ENCODE data around the gene MYO7B.

Gene MYO7B

GRCh38 chr2:127596311-127597045 is 61.0 kb downstream of the MYO7B start:
- H3K9me3 ChIP-seq: no peaks in the 10 kb centered on the region
- no peaks in the 10 kb centered on the region for H3K36me3 ChIP-seq (replicated peaks)
- H3K4me1 ChIP-seq: no peaks in the 10 kb centered on the region
- no peak overlapping the region for H3K4me3 ChIP-seq
- in situ Hi-C loops (cut with MboI; ENCODE audit: low sequenced_read_pairs): no loop called here
- DNase-seq (ENCODE audit: low spot score in 2 of 2): no peak
- peaks cover 4% of the 10 kb centered on the region; the same call in 1 of the 2 replicates for H3K27me3 ChIP-seq (ENCODE audit: low read depth)

GRCh38 chr2:127597046-127597983 is 61.8 kb downstream of the MYO7B start:
- Histone ChIP-seq H3K36me3 (replicated peaks) (no peaks in the 10 kb centered on the region), H3K4me3 (no peak overlapping the region), H3K9me3 (no peaks in the 10 kb centered on the region), H3K27me3 (ENCODE audit: low read depth) (peaks cover 4% of the 10 kb centered on the region; the same call in 1 of the 2 replicates), H3K4me1 (no peaks in the 10 kb centered on the region)
- in situ Hi-C loops (cut with MboI; ENCODE audit: low sequenced_read_pairs): no loop called here
- no peak for DNase-seq (ENCODE audit: low spot score in 2 of 2)

GRCh38 chr2:127597984-127598380 is 62.5 kb downstream of the MYO7B start:
- Histone ChIP-seq H3K9me3 (peaks cover under 1% of the 10 kb centered on the region; the same call in 1 of the 2 replicates), H3K4me1 (no peaks in the 10 kb centered on the region), H3K36me3 (replicated peaks) (no peaks in the 10 kb centered on the region), H3K4me3 (no peak overlapping the region), H3K27me3 (ENCODE audit: low read depth) (peaks cover 4% of the 10 kb centered on the region; the same call in 1 of the 2 replicates)
- in situ Hi-C loops (cut with MboI; ENCODE audit: low sequenced_read_pairs): no loop called here
- no peak for DNase-seq (ENCODE audit: low spot score in 2 of 2)

DNA sequence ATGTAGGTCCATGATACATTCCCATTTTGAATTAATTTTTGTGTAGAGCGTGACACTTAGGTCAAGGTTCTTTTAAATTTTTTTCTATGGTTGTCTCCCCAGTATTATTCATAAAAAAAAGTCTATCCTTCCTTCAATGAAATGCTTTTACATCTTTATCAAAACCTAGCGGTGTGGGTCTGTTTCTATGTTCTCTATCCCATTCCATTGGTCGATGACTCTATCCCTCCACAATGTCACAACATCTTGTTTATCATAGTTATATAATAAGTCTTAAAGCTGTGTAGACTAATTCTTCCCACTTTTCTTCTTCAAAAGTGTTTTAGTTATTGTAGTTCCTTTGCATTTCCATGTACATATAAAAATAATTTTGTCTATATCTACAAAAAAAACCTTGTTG is 63.2 kb downstream of the MYO7B start:
- in situ Hi-C loops (cut with MboI; ENCODE audit: low sequenced_read_pairs): no loop called here
- Histone ChIP-seq H3K27me3 (ENCODE audit: low read depth) (peaks cover 4% of the 10 kb centered on the region; the same call in 1 of the 2 replicates), H3K9me3 (peaks cover 4% of the 10 kb centered on the region; the same call in 1 of the 2 replicates), H3K4me1 (no peaks in the 10 kb centered on the region), H3K4me3 (no peak overlapping the region), H3K36me3 (replicated peaks) (no peaks in the 10 kb centered on the region)
- no peak for DNase-seq (ENCODE audit: low spot score in 2 of 2)

DNA sequence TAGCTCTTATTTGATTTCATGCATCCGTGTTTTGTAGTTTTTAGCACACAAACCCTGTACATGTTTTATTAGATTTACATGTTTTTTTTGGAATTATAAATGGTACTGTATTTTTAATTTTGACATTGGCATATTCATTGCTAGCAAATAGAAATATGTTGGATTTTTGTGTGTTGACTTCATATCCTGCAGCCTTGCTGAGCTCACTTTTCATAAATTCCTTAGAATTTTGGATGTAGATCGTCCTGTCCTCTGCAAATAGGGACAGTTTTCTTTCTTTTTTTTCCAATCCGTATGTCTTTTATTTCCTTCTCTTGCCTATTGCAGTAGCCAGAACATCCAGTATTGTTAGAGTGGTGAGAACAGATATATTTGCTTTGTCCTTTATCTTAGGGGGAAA is 63.7 kb downstream of the MYO7B start:
- Histone ChIP-seq H3K27me3 (ENCODE audit: low read depth) (peaks cover 4% of the 10 kb centered on the region; the same call in 1 of the 2 replicates), H3K36me3 (replicated peaks) (no peaks in the 10 kb centered on the region), H3K4me1 (no peaks in the 10 kb centered on the region), H3K9me3 (peaks cover 4% of the 10 kb centered on the region; the same call in 1 of the 2 replicates), H3K4me3 (no peak overlapping the region)
- in situ Hi-C loops (cut with MboI; ENCODE audit: low sequenced_read_pairs): no loop called here
- DNase-seq (ENCODE audit: low spot score in 2 of 2): no peak

- Histone ChIP-seq H3K4me1 (no peaks in the 10 kb centered on the region), H3K9me3 (peaks cover 4% of the 10 kb centered on the region; the same call in 1 of the 2 replicates), H3K27me3 (ENCODE audit: low read depth) (no peaks in the 10 kb centered on the region), H3K36me3 (replicated peaks) (no peaks in the 10 kb centered on the region), H3K4me3 (no peak overlapping the region)
- no peak for DNase-seq (ENCODE audit: low spot score in 2 of 2)
- in situ Hi-C loops (cut with MboI; ENCODE audit: low sequenced_read_pairs): no loop called here
These were observed 69.5 kb downstream of the MYO7B start for GRCh38 chr2:127604986-127605385.

- Histone ChIP-seq H3K9me3 (peaks cover 4% of the 10 kb centered on the region; the same call in 1 of the 2 replicates), H3K4me1 (no peaks in the 10 kb centered on the region), H3K4me3 (no peak overlapping the region), H3K36me3 (replicated peaks) (no peaks in the 10 kb centered on the region), H3K27me3 (ENCODE audit: low read depth) (no peaks in the 10 kb centered on the region)
- DNase-seq (ENCODE audit: low spot score in 2 of 2): no peak
- in situ Hi-C loops (cut with MboI; ENCODE audit: low sequenced_read_pairs): no loop called here
These were observed 70.3 kb downstream of the MYO7B start for GRCh38 chr2:127605691-127606263.

DNA sequence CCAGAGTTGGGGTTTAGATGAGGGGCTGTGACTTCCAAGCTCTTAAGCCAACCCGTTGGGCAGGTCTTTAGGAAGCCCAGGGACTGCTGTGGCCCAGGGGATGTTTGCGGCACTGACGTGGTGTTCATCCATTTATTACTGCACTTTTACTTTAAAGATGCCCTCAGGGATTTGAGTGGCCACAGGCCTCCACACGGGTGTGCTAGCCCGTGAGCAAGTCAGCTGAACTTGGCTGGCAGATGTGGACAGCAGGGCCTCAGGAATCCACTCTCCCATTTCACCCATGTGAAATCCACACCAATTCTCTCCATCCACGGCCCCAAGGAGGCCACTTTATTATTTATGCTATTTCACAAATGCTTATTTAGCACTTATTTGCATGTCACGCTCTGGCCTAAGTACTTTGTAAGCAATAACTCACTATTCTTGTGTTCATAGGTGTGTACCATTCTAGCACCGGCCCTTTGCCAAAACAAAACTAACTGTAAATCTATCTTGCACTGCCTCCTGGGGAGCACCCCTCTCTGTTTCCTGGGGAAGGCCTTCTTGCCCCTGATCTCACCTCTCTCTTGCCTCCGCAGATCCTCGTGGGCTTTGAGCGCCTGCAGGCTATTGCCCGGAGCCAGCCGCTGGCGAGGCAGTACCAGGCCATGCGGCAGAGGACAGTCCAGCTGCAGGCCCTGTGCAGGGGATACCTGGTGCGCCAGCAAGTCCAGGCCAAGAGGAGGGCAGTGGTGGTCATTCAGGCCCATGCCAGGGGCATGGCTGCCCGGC is 71.3 kb downstream of the MYO7B start:
- no peaks in the 10 kb centered on the region for H3K27me3 ChIP-seq (ENCODE audit: low read depth)
- no peak for DNase-seq (ENCODE audit: low spot score in 2 of 2)
- H3K4me1 ChIP-seq: no peaks in the 10 kb centered on the region
- peaks cover 4% of the 10 kb centered on the region; the same call in 1 of the 2 replicates for H3K9me3 ChIP-seq
- in situ Hi-C loops (cut with MboI; ENCODE audit: low sequenced_read_pairs): no loop called here
- H3K36me3 ChIP-seq (replicated peaks): no peaks in the 10 kb centered on the region
- H3K4me3 ChIP-seq: no peak overlapping the region

DNA sequence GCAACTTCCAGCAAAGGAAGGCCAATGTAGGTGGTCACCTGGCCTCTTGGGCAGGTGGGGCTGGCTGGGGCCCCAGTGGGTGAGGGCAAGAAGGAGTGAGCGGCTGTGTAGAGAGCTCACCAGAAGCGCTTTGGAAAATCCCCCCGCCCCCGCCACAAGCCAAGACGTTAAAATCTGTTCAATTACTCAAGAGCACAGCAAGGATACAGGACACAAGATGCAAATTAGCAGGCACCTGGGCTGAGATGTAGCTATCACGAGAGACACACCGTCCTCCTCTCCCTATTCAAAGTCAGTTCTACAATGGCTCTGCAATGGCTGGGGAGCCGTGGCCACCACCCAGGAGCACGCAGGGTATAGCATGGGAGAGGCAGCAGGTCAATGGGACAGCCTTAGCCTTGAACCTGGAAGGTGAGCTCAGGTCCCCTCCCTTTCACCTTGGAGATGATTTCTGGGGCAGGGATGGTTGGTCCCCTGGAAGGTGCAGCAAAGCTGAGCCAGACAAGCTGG is 72.0 kb downstream of the MYO7B start:
- Histone ChIP-seq H3K9me3 (peaks cover 4% of the 10 kb centered on the region; the same call in 1 of the 2 replicates), H3K36me3 (replicated peaks) (no peaks in the 10 kb centered on the region), H3K4me3 (no peak overlapping the region), H3K4me1 (no peaks in the 10 kb centered on the region), H3K27me3 (ENCODE audit: low read depth) (no peaks in the 10 kb centered on the region)
- DNase-seq (ENCODE audit: low spot score in 2 of 2): no peak
- in situ Hi-C loops (cut with MboI; ENCODE audit: low sequenced_read_pairs): no loop called here

GRCh38 chr2:127608061-127609030 is 72.9 kb downstream of the MYO7B start:
- Histone ChIP-seq H3K4me1 (no peaks in the 10 kb centered on the region), H3K4me3 (no peak overlapping the region), H3K9me3 (peaks cover 3% of the 10 kb centered on the region; the same call in 1 of the 2 replicates), H3K27me3 (ENCODE audit: low read depth) (no peaks in the 10 kb centered on the region), H3K36me3 (replicated peaks) (no peaks in the 10 kb centered on the region)
- DNase-seq (ENCODE audit: low spot score in 2 of 2): no peak
- in situ Hi-C loops (cut with MboI; ENCODE audit: low sequenced_read_pairs): no loop called here

DNA sequence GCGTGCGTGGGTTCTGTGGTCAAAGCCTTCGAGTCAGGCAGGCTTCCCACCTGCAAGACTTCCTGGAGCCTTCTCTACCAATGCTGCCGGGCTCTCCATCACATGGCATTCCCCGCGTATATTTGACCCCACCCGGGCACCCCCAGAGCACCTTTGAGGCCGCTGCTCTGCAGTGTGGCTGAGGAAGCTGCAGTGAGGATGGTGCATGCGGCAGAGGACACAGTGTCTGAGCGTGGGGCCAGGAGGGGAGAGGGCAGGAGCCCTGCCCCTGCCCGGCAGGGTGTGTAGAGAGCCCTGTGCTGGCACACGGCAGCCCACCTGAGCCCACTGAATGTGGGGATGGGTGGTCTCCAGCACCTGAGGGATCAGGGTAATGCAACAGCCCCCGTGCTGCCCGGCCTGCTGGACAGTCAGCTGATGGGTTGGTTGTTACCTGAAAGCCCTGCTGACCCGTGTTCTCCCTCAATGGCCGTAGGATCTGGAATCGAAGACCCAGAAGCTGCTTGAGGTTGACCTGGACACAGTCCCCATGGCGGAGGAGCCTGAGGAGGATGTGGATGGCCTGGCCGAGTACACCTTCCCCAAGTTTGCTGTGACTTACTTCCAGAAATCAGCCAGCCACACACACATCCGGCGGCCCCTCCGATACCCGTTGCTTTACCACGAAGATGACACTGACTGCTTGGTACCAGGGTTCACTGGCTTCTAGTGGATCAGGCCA is 73.7 kb downstream of the MYO7B start:
- H3K4me1 ChIP-seq: no peaks in the 10 kb centered on the region
- DNase-seq (ENCODE audit: low spot score in 2 of 2): no peak
- H3K27me3 ChIP-seq (ENCODE audit: low read depth): no peaks in the 10 kb centered on the region
- in situ Hi-C loops (cut with MboI; ENCODE audit: low sequenced_read_pairs): no loop called here
- no peak overlapping the region for H3K4me3 ChIP-seq
- H3K36me3 ChIP-seq (replicated peaks): no peaks in the 10 kb centered on the region
- peaks cover 3% of the 10 kb centered on the region; the same call in 1 of the 2 replicates for H3K9me3 ChIP-seq

All from HAP-1 (cell line).